Naive B cell (primary cell): ENCODE data around the gene BCOR. TPM values are rescaled to one million over a fixed set of nuclear protein-coding genes. Genes with fewer than 3 reads are reported as not detected.

Experiments
- ATAC-seq, 2 donors: fragments of 150-1000 bp; cut with Tn5 transposase; 2 replicates each; pipeline ENCODE4 v1.10.0; 2021; ENCODE audit warnings: low read depth in 2 of 2, mild to moderate bottlenecking in 2 of 2, moderate library complexity in 2 of 2
- DNase-seq: peaks from one replicate; pipeline ENCODE4 v3.0.0; 2022
- H3K27ac Mint-ChIP-seq, 6 donors: one replicate each; pipeline ENCODE4 v1.8.0; 2020 to 2022; ENCODE audit warnings: mild to moderate bottlenecking in 6 of 6, mixed read lengths in 6 of 6, moderate library complexity in 5 of 6, inconsistent platforms in 2 of 6
- H3K27me3 Mint-ChIP-seq, 3 donors: one replicate each; pipeline ENCODE4 v1.8.0; 2021 to 2022; ENCODE audit warnings: mixed read lengths in 3 of 3, mild to moderate bottlenecking in 1 of 3
- H3K36me3 Mint-ChIP-seq, 2 donors: one replicate each; pipeline ENCODE4 v1.8.0; 2020 to 2022; ENCODE audit warnings: mixed read lengths in 2 of 2, inconsistent platforms in 1 of 2, mild to moderate bottlenecking in 1 of 2
- H3K4me1 Mint-ChIP-seq, 3 donors: one replicate each; pipeline ENCODE4 v1.8.0; 2020 to 2022; ENCODE audit warnings: mixed read lengths in 3 of 3, inconsistent platforms in 1 of 3, mild to moderate bottlenecking in 1 of 3, moderate library complexity in 1 of 3
- H3K4me3 Mint-ChIP-seq, 8 donors: one replicate each; pipeline ENCODE4 v1.8.0; 2020 to 2022; ENCODE audit warnings: mild to moderate bottlenecking in 8 of 8, mixed read lengths in 8 of 8, moderate library complexity in 8 of 8, inconsistent platforms in 2 of 8
- H3K9me3 Mint-ChIP-seq, 7 donors: one replicate each; pipeline ENCODE4 v1.8.0; 2020 to 2022; ENCODE audit warnings: mixed read lengths in 7 of 7, mild to moderate bottlenecking in 5 of 7, inconsistent platforms in 2 of 7, moderate library complexity in 1 of 7
- polyA plus RNA-seq, 6 donors: library from polyadenylated mRNA; unstranded; fragments of 300-500 nt; fragmentation: Illumina TruSeq; gene quantifications; one replicate each; pipeline ENCODE4 v1.2.3, GENCODE V29; 2021; ENCODE audit warnings: low read depth in 6 of 6

The BCOR gene
- polyA plus RNA-seq, 6 donors from 2014 or later: 3.4 to 15.5 (median 7.8) TPM

DNA sequence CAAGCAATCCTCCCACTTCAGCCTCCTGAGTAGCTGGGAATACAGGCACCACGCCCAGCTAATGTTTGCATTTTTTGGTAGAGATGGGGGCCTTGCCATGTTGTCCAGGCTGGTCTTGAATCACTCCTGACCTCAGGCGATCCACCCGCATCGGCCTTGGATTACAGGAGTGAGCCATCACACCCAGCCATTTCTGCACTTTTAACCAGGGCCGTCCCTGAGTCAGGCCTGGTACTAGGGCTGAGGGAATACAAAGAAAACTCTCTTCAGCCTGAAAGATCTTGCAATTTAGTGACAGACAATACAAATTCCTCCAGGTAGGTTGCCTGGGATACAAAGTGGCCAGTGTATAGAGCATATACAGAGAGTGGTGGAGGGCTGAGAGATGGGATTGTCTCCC is 65.8 kb downstream of the BCOR start:
- no peaks in the 10 kb centered on the region for H3K27me3 Mint-ChIP-seq
- DNase-seq (no peak), ATAC-seq (no peak)
- H3K4me1 Mint-ChIP-seq: no peaks in the 10 kb centered on the region
- H3K27ac Mint-ChIP-seq: no peak overlapping the region
- H3K4me3 Mint-ChIP-seq: no peak overlapping the region
- H3K36me3 Mint-ChIP-seq: peaks cover 0 to 4% of the 10 kb centered on the region in 2 donors
- peaks cover 0 to 4% (median 0%) of the 10 kb centered on the region in 7 donors for H3K9me3 Mint-ChIP-seq

DNA sequence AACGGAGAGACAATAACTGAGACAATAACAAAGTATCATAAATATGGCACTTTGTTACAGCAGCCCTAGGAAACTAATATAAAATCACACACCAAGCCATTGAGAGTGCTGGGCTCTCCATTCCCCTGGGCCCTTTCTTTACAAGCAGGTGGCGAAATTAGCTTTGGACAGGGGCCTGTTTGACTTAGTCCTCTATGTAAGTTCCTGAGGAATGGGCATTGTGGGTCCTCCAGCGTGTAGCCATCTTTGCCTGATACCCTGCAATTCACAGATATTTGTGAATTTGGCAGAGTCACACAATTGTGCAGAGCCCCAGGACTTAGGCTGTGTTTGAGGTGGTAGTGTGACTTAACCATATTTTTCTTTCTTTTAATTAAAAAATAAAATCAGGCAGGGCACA is 67.6 kb downstream of the BCOR start:
- ATAC-seq (no peak), DNase-seq (no peak)
- no peak overlapping the region for H3K27ac Mint-ChIP-seq
- no peaks in the 10 kb centered on the region for H3K4me1 Mint-ChIP-seq
- H3K36me3 Mint-ChIP-seq: peaks cover 0 to 4% of the 10 kb centered on the region in 2 donors
- no peaks in the 10 kb centered on the region for H3K27me3 Mint-ChIP-seq
- no peak overlapping the region for H3K4me3 Mint-ChIP-seq
- peaks cover 0 to 4% (median 0%) of the 10 kb centered on the region in 7 donors for H3K9me3 Mint-ChIP-seq

DNA sequence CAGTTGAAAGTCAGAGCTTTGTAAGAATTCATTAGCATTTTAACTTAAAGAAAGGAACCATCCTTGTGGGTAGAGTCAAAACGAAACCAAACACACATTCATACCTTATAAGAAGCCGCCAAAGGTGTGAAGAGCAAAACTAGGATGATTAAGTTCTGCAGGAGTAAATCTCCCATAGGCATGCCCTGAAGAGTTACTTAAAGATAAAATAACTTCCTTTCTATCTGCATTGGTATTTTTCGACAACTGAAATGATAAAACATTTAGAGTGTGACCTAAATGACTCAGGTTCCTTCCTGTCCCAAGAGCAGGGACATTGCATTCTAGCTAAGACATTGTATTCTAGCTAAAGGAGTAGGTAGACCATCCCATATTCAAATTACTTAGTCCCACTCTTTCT is 75.3 kb downstream of the BCOR start:
- DNase-seq (no peak), ATAC-seq (no peak)
- H3K27ac Mint-ChIP-seq: no peak overlapping the region
- no peaks in the 10 kb centered on the region for H3K27me3 Mint-ChIP-seq
- H3K4me1 Mint-ChIP-seq: no peaks in the 10 kb centered on the region
- H3K36me3 Mint-ChIP-seq: no peaks in the 10 kb centered on the region
- no peak overlapping the region for H3K4me3 Mint-ChIP-seq
- H3K9me3 Mint-ChIP-seq: peaks cover 0 to 3% (median 0%) of the 10 kb centered on the region in 7 donors

DNA sequence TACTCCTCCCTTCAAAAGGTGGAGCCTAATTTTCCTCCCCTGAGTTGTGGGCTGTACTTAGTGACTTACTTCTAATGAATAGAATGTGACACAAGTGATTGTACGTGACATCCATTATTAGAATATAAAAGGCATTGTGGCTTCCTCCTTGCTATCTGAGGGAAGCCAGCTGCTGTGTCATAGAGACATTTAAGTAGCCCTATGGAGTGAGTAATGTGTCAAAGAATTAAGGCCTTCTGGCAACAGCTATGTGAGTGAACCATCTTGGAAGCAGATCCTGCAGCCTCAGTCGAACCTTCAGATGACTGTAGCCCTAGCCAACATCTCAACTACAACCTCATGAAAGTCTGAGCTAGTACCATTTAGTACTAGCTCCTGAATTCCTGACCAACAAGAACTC is 76.1 kb downstream of the BCOR start:
- no peak overlapping the region for H3K27ac Mint-ChIP-seq

DNA sequence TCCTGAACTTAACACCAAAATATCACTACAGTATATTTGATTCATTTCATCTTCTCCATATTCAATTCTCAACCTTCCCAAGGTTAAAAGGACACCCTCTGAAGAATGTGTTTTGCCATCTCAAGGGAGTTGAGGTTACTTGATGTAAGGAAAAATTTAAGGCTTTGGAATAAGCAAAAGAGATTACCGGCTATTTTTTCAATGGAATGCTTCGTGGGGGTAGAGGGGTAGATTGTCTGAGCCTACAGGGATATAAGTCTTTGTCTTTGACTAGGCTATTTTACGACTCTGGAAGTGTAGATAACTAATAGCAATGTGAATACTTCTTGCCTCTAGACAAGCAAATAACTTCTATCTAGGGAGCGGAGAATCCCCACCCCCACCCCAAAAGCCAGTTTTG is 78.2 kb downstream of the BCOR start:
- Mint-ChIP-seq H3K36me3 (peaks cover 0 to 7% of the 10 kb centered on the region in 2 donors), H3K27me3 (no peaks in the 10 kb centered on the region), H3K9me3 (peaks cover 0 to 12% (median 5%) of the 10 kb centered on the region in 7 donors), H3K4me3 (no peak overlapping the region), H3K4me1 (peaks cover 0 to 4% (median 0%) of the 10 kb centered on the region in 3 donors), H3K27ac (no peak overlapping the region)
- ATAC-seq (no peak), DNase-seq (no peak)

More for the DNA sequence above, 76.1 kb downstream of the BCOR start:
- no peaks in the 10 kb centered on the region for H3K4me1 Mint-ChIP-seq
- H3K4me3 Mint-ChIP-seq: no peak overlapping the region
- peaks cover 0 to 2% (median 0%) of the 10 kb centered on the region in 7 donors for H3K9me3 Mint-ChIP-seq
- no peak for ATAC-seq
- H3K27me3 Mint-ChIP-seq: no peaks in the 10 kb centered on the region
- no peaks in the 10 kb centered on the region for H3K36me3 Mint-ChIP-seq
- DNase-seq: no peak

DNA sequence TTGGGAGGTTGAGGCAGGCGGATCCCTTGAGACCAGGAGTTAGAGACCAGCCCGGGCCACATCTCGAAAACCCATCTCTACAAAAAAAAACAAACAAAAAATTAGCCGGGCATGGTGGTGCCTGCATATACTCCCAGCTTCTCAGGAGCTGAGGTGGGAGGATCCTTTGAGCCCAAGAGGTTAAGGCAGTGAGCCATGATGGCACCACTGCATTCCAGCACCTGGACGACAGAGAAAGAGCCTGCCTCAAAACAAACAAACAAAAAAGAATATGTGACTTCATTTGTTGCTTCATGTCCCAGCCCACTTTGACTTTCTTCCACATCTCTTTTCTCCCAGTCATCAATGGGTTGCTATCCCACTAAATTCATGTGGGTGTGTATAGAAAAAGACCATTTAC is 79.7 kb downstream of the BCOR start:
- H3K4me1 Mint-ChIP-seq: peaks cover 0 to 4% (median 0%) of the 10 kb centered on the region in 3 donors
- no peak overlapping the region for H3K4me3 Mint-ChIP-seq
- peaks cover 0 to 12% (median 5%) of the 10 kb centered on the region in 7 donors for H3K9me3 Mint-ChIP-seq
- DNase-seq (no peak), ATAC-seq (no peak)
- H3K27ac Mint-ChIP-seq: no peak overlapping the region
- H3K27me3 Mint-ChIP-seq: no peaks in the 10 kb centered on the region
- H3K36me3 Mint-ChIP-seq: peaks cover 0 to 7% of the 10 kb centered on the region in 2 donors

DNA sequence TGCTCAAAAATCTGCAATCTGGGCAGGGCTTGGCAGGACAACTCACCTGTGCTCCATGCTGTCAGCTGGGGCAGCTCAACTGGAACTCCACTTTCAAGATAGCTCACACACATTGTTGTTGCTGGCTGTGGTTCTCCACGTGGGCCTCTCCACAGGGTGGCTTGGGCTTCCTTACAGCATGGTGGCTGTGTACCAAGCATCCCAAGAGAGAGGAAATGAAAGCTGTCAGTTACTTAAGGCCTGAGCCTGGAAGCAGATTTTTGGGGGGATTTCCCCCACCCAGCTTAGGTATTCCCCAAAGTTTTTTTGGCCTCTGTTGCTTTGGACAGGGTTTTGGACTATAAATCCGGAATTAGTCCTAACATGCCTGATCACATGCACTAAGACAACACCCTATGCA is 81.0 kb downstream of the BCOR start:
- ATAC-seq (no peak), DNase-seq (no peak)
- Mint-ChIP-seq H3K36me3 (peaks cover 0 to 7% of the 10 kb centered on the region in 2 donors), H3K27ac (no peak overlapping the region), H3K9me3 (peaks cover 0 to 12% (median 5%) of the 10 kb centered on the region in 7 donors), H3K27me3 (no peaks in the 10 kb centered on the region), H3K4me1 (peaks cover 6 to 10% (median 6%) of the 10 kb centered on the region in 3 donors), H3K4me3 (peak overlapping the region in 2 of 8 donors; percentile 25 to 69)

DNA sequence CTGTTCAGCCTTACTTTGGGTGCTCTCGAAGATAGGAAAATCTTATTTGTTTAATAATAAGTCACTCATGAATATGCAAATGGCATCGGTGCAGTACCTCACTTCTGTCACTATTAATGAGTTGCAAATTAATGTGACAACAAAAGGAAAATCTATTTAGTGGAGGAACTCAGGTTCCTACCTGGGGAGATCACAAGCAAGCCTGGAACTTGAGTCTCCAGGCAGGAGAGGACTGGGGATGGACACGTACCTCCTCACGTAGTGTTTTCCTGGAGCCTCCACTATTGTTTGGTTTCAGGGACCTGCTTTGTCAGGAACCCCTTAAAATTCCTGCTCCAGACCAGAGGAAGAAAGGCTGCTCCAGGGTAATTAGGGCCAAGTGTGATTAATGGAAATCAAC is 82.1 kb downstream of the BCOR start:
- Mint-ChIP-seq H3K9me3 (peaks cover 0 to 12% (median 5%) of the 10 kb centered on the region in 7 donors), H3K36me3 (peaks cover 0 to 7% of the 10 kb centered on the region in 2 donors), H3K4me1 (peaks cover 12 to 16% (median 15%) of the 10 kb centered on the region in 3 donors), H3K27ac (peak overlapping the region in 2 of 6 donors; percentile 24 to 38), H3K4me3 (peak overlapping the region in 5 of 8 donors; percentile 9 to 77 (median 63)), H3K27me3 (peaks cover 0 to 6% (median 5%) of the 10 kb centered on the region in 3 donors)
- ATAC-seq: no peak
- DNase-seq: no peak

DNA sequence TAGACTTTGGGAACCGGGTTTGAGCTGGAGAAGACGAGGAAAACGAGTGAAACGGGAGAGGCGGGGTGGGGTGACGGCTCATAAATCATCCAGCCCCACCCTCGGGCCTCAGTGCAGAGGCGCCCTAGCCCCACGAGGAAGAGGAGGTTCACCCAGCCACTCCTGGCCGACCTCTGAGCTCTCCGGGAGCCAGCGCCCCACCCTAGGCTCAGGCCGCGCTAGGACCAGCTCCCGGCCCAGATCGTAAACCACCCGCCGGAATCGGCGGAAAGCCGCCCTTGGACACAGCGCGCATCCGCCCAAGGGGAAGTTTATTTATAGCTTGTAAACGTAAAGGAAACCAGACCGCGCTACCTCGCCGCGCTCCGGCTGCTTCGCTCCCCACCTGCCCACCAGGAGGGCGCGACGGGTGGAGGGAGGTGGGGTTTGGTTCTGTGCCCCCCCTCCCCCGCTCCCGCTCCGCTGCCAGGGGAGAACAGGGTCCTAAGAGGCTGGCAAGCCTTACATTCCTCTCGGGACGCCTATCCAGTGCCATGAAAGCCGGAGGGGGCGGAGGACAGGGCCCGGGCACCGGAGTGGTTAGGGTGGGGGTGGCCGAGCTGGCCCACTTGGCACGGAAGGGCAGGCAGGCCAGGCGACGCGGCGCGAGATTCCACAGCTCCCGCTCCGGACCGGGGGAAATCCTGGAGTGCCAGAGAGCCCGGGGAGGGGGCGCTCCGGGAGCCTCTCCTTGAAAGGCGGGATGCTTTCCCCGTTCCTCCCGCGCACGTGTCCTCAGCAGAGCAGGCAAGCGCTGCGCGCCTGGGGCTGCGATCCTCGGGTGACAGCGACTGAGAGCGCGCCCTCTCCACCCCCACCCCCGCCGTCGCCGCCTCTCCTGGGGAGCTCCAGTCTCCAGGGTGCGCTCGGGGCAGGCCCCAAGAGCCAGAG is 84.2 kb downstream of the BCOR start:
- peak; percentile 77 for DNase-seq
- peak overlapping the region; percentile 70 to 91 (median 82) for H3K4me3 Mint-ChIP-seq
- H3K27me3 Mint-ChIP-seq: peaks cover 6 to 17% (median 7%) of the 10 kb centered on the region in 3 donors
- ATAC-seq: peak; percentile 64 to 69
- peaks cover 0 to 12% (median 5%) of the 10 kb centered on the region in 7 donors for H3K9me3 Mint-ChIP-seq
- peaks cover 25 to 27% (median 27%) of the 10 kb centered on the region in 3 donors for H3K4me1 Mint-ChIP-seq
- peak overlapping the region; percentile 64 to 94 (median 90) for H3K27ac Mint-ChIP-seq
- H3K36me3 Mint-ChIP-seq: peaks cover 0 to 7% of the 10 kb centered on the region in 2 donors

DNA sequence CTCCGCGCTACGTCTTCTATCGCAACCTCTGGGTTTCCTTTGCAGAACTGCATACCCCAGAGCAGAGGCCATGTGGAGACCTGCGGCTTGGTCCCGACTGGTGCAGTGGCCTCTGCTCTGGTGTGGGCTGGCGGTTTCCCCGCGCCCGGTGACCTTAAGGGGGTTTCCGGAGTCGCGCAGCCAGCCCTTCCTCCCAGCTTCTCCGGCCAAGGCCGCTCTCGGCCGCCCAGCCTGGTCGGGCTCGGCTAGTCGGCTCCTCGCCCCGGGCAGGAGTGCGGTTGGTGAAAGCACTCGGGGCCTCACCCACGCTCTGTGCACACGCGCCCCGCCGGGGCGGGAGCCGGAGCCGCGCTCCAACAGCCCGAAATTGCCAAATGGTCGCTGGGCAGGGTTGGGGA is 84.9 kb downstream of the BCOR start:
- H3K9me3 Mint-ChIP-seq: peaks cover 0 to 13% (median 6%) of the 10 kb centered on the region in 7 donors
- ATAC-seq (peak; percentile 21 to 25), DNase-seq (peak; percentile 42)
- H3K27ac Mint-ChIP-seq: peak overlapping the region in 5 of 6 donors; percentile 85 to 94 (median 91)
- H3K36me3 Mint-ChIP-seq: peaks cover 0 to 7% of the 10 kb centered on the region in 2 donors
- H3K4me3 Mint-ChIP-seq: peak overlapping the region; percentile 70 to 91 (median 80)
- H3K27me3 Mint-ChIP-seq: peaks cover 7 to 20% (median 10%) of the 10 kb centered on the region in 3 donors
- H3K4me1 Mint-ChIP-seq: peaks cover 25 to 27% (median 27%) of the 10 kb centered on the region in 3 donors

DNA sequence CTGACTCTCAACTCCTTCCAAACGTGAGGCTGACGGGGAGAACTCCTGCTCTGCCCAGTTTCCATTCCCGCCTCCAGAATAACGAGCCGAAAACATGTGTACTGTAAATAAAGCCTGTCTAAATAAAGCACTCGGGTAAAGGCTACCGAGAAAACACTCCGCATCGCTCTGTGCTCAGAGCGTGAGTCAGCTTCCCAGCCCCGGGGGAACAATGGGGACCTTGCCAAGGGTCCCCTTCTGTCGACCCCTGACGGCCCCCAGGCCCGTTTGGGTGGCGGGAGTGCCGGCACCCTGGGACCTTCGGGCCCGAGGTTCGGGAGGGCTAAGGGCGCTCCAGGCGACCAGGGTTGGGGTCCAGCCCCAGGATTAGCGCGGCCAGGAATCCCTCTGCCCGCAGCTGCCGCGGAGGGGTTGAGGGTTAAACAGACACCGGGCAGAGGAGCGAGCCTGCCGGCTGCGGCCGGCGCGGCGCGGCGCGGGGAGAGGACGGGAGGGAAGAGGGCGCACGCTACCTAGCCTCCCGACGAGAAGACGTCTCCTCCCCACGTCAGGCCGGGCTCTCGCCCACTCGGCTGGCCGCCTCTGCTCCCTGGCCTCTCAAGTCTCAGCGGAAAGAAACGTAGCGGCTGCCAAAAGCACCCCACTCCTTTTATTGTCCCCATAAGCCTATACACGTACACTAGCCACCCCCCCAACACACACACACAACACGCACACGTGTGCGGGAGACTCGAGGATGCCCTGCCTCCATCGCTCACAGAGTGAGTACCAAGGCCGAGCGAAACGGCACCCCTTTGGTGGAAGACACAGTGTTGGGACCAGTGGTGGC is 85.5 kb downstream of the BCOR start:
- ATAC-seq (no peak), DNase-seq (no peak)
- Mint-ChIP-seq H3K4me3 (peak overlapping the region; percentile 74 to 91 (median 82)), H3K27me3 (peaks cover 9 to 26% (median 16%) of the 10 kb centered on the region in 3 donors), H3K27ac (peak overlapping the region; percentile 70 to 94 (median 88)), H3K4me1 (peaks cover 25 to 30% (median 27%) of the 10 kb centered on the region in 3 donors), H3K9me3 (peaks cover 0 to 19% (median 8%) of the 10 kb centered on the region in 7 donors), H3K36me3 (peaks cover 0 to 7% of the 10 kb centered on the region in 2 donors)

DNA sequence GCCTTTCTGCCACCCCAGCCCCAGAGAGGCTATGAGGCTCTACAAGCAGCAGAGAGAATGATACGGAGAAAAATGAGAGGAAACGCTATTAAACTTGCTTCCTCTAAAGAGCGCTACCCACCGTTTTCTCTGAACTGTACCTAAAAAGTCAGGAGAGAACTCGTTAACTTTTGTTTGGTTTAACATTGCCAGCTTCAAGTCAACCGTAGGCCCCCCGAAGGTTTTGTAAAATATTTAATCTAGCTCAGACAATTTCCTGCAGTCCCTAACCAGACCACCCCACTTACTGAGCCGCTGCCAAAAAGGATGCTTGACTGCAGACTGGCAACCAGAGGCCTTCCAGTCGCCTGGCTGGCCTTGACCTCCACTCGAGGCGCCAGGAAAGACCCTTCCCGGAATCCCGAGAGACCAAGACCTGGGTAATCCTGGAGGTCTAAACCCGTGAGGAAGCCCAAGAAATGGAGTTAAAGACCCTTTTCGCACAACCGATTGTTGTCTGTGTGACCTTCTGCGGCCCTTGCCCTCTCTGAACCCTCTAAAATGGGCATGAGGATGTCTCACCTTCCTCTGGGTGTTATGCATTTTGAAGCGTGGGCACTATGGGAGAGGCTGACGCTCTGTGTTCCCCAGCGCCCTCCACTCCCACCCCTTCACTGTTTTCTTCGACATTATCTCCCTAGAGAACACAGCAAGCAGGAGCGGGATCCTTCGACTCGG is 86.3 kb downstream of the BCOR start:
- Mint-ChIP-seq H3K4me1 (peaks cover 25 to 35% (median 33%) of the 10 kb centered on the region in 3 donors), H3K4me3 (peak overlapping the region; percentile 25 to 82 (median 61)), H3K27ac (peak overlapping the region in 5 of 6 donors; percentile 13 to 89 (median 70)), H3K36me3 (peaks cover 0 to 7% of the 10 kb centered on the region in 2 donors), H3K9me3 (peaks cover 0 to 25% (median 6%) of the 10 kb centered on the region in 7 donors), H3K27me3 (peaks cover 16 to 34% (median 23%) of the 10 kb centered on the region in 3 donors)
- DNase-seq (no peak), ATAC-seq (no peak)
